ENCODE measurements around the gene TGOLN2. TPM values are rescaled to one million over a fixed set of nuclear protein-coding genes. Genes with fewer than 3 reads are reported as not detected.
"Not testable (repeated sequence)": the region's sequence is repeated elsewhere in the genome, so short reads cannot be mapped to it uniquely, and the experiment has no call there.

Gene TGOLN2
- 14.1 and 16.9 TPM in 2 replicates for total RNA-seq (2014; rRNA removed; shearing (Covaris generic))

DNA sequence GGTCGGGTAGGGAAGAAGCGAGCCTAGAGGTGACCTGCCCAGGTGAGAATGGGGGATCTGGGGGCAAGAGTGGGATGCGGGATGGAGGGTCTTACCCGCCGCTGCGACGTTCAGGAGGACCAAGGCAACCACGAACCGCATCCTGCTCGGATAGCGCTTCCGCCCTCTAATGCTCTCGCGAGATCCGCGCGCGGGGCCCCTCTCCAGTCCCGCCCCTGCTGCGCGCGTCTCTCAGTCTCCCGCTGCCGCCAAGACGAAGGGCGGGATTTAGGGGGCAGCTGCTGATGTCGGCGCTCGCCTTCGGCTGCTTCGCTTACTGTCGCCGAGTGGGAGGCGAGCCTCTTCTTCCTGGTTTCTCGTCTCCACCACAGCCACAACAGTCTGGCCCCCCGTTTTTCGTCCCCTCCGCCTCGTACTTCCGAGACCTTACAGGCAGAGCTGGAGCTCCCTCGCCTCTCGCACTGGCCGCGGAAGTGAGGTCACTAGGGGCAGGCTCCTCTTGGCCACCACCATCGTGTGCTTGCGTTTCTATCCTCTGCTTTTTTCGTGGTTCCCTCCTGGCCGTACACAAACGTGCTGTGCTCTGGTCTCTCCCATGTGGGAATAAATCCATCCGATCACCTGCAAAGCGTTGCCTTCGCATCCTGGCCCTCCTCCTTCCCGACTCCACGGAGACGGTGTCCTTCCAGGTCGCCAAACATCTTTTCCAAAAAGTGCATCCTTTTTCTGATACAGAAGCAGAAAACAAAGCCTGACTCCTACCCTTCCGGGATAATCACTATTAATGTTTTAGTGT is at the start of gene TGOLN2:
Gene TGOLN2 (minus strand): TSS at position 168 of the 796 bp plus-strand sequence. CDS start 27 bp downstream, at position 141.
- in situ Hi-C loops (cut with HindIII; ENCODE audit: low sequenced_read_pairs): no loop called here
- peak; percentile 91 for DNase-seq (ENCODE audit: low spot score)

DNA sequence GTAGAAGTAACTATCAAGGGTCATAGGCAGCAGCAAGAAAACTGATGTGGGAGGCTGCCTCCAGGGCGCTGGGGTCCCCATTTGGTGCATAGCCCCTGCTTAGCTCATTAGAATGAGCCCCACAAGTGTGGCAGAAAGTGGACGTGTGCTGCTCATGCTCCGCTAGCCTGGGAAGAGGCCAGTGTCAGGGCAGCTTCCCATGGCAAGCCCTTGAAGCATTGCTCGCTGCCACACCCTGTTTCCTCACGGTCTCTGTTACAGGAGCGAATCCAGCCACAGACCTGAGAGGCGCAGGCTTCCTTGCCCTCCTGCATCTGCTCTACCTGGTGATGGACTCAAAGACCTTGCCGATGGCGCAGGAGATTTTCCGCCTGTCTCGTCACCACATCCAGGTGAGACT is 49.3 kb upstream of the TGOLN2 start:
- in situ Hi-C loops (cut with HindIII; ENCODE audit: low sequenced_read_pairs): no loop called here
- DNase-seq (ENCODE audit: low spot score): no peak

GRCh38 chr2:85376291-85377065 is 48.7 kb upstream of the TGOLN2 start:
- DNase-seq (ENCODE audit: low spot score): no peak
- in situ Hi-C loops (cut with HindIII; ENCODE audit: low sequenced_read_pairs): no loop called here

- in situ Hi-C loops (cut with HindIII; ENCODE audit: low sequenced_read_pairs): no loop called here
Observed at GRCh38 chr2:85371045-85371444, 43.3 kb upstream of the TGOLN2 start.

DNA sequence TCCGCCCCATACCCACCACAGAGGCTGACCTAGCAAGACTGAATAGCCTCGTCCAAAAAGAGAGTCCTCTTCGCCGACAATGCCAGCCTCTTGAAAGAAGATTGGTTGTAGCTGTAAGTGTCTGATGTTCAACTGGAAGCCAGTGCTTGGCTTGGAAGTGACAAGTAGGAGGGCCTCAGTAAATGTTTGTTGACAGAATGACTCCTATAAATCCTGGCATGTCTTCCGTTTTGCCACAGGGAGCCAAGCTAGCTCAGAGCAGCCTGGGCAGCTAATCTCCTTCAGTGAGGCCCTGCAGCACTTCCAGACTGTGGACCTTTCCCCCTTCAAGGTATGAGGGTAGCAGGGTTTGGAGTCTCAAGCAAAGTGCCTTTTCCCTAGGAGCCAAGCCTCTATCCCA is 41.7 kb upstream of the TGOLN2 start:
- in situ Hi-C loops (cut with HindIII; ENCODE audit: low sequenced_read_pairs): no loop called here
- no peak for DNase-seq (ENCODE audit: low spot score)

More at GRCh38 chr2:85371045-85371444, 43.3 kb upstream of the TGOLN2 start:
- no peak for DNase-seq (ENCODE audit: low spot score)

DNA sequence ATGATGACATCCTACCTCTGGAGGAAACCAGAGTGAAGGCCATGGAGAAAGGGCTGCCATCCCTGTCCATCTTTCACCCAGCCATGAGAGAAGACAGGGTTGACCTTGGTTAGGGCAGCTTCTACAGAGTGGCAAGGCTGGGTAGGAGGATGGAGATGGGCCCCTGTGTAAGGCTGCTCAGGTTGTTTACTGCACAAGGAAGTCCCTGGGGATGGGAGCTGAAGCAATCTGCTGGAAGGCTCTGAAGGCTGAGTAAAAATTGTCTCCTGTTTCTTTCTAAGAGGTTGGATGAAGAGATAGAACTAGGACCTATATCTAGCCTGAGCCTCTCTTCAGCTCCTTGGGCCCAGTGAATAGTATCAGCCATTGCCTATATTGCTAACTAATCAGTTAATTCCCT is 41.1 kb upstream of the TGOLN2 start:
- DNase-seq (ENCODE audit: low spot score): no peak
- in situ Hi-C loops (cut with HindIII; ENCODE audit: low sequenced_read_pairs): no loop called here

- in situ Hi-C loops (cut with HindIII; ENCODE audit: low sequenced_read_pairs): no loop called here
- DNase-seq (ENCODE audit: low spot score): no peak
Observed at GRCh38 chr2:85367180-85367579, 39.4 kb upstream of the TGOLN2 start.

DNA sequence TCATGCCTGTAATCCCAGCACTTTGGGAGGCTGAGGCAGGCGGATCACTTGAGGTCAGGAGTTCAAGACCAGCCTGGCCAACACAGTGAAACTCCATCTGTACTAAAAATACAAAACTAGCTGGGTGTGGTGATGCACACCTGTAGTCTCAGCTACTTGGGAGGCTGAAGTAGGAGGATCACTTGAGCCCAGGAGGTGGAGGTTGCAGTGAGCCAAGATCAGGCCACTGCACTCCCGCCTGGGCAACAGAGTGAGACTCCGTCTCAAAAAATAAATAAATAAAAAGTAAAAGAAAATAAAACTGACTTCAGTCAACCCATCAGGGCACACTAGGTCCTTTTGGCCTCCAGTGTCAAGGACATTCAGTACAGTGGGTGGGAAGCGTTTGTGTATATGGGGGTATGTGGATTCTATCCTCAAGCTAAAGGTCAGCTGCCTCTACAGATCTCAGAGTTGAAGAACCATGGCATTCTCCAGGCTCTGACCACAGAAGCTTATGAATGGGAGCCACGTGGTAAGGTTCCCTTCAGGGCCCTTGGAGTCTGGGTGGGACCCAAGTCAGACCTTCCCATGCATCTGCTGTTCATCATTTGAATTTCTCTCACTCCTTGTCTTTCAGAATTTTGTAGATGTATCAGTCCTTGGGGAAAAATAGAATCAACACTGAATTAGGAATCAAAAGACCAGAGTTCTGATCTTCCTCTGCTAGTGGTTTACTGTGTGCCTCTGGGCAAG is 35.0 kb upstream of the TGOLN2 start:
- DNase-seq (ENCODE audit: low spot score); in situ Hi-C loops (cut with HindIII; ENCODE audit: low sequenced_read_pairs): not testable (repeated sequence)

GRCh38 chr2:85357736-85358135 is 29.9 kb upstream of the TGOLN2 start:
- in situ Hi-C loops (cut with HindIII; ENCODE audit: low sequenced_read_pairs): no loop called here

GRCh38 chr2:85356186-85356585 is 28.4 kb upstream of the TGOLN2 start:
- DNase-seq (ENCODE audit: low spot score): no peak
- in situ Hi-C loops (cut with HindIII; ENCODE audit: low sequenced_read_pairs): no loop called here

More at GRCh38 chr2:85357736-85358135, 29.9 kb upstream of the TGOLN2 start:
- no peak for DNase-seq (ENCODE audit: low spot score)

DNA sequence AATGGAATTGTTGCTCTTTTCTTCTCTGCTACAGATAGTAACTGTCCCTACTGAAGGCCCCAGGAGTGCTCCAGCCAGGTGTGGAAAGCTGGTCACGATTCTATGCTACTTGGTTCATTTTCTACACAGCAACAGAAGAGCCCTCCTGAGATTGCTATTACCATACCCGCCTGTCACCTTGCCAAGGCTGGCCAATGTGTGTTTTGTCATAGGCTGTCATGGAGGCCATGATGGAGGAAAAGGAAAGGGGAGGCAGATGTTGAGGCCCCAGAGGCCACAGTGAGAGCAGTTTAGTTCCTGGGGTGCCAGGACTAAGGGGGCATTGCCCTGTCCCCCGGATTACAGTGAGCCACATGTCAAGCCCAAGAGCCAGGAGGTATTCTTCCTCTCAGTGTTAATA is 27.7 kb upstream of the TGOLN2 start:
- DNase-seq (ENCODE audit: low spot score): no peak
- in situ Hi-C loops (cut with HindIII; ENCODE audit: low sequenced_read_pairs): no loop called here

DNA sequence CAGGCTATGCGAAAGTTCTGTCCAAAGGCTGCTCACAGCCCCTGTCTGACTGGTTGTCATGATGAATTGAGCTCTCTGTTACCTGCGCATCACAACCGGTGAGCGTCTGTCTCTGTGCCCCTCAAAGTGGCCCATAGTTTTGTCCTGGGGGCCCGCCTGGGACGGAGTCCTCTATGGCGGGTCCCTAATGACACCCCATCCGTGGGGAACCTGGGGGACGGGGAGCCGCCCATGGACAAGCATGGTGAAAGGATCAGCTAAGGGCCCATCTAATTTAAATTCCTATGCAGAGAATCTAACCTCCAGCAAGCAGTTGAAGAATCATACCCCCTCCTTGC is 27.3 kb upstream of the TGOLN2 start:
- no peak for DNase-seq (ENCODE audit: low spot score)
- in situ Hi-C loops (cut with HindIII; ENCODE audit: low sequenced_read_pairs): no loop called here

DNA sequence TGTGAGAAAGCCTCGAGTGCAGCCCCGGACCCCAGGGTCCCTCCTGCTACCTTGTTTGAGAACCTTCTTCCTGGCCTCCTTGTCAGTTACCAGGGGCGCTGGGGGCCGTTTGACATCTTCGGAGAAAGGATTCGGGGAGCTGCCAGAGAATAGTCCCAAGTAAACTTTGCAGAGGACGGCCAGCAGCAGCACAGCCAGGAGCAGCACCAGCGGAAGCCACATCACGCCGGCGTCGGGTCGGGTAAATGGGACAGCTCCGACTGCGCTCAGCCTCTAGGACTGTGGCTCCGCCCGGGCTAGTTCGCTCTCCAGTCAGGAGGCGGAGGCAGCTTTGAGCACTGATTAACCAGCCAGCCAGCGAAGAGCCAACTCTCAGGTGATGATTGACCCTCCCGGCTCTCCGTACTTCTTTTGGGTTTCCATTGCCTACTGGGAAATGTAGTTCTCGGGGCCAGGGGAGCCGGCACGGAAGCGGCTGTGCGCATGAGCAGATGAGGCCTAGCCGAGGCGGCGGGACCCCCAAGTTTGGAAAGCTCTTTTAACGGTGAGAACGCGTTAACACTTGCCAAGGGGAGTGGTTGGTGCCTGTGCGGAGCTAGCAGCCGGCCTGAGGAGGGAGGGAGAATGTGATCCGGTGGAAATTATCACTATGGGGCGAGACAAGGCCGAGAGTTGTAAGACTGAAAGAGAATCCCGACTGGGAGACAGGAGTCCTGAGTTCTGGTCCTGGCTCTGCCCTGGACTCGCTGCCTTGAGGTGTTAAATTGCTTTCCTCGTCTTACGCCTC is 26.7 kb upstream of the TGOLN2 start, which contains the start of the genes ELMOD3 and RETSAT:
Gene ELMOD3 (plus strand): TSS at position 484 of the 787 bp plus-strand sequence. CDS start 2,430 bp downstream, outside the sequence.
Gene RETSAT (minus strand): TSS at position 243 of the 787 bp plus-strand sequence. CDS start 21 bp downstream, at position 222.
- in situ Hi-C loops (cut with HindIII; ENCODE audit: low sequenced_read_pairs): no loop called here
- DNase-seq (ENCODE audit: low spot score): peak; percentile 98

DNA sequence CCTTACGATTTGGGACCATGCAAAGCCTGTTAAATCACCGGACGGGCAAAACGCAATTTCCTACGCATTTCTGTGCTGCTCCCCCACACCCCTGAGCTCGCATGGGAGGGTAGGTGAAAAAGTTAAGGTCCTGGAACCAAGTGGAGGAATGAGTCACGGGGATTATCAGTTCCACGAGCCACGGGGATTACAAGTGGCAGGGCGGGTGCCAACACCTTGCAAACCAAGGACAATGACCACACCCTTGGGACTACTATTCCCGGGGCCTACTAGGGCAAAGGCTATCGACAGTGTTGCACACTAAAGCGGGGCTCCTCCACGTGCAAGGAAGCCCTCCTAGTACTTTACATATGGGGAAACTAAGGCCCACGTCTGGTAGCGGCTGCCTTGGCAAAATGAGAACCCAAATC is 26.1 kb upstream of the TGOLN2 start:
- in situ Hi-C loops (cut with HindIII; ENCODE audit: low sequenced_read_pairs): no loop called here
- DNase-seq (ENCODE audit: low spot score): peak; percentile 19

- in situ Hi-C loops (cut with HindIII; ENCODE audit: low sequenced_read_pairs): no loop called here
- no peak for DNase-seq (ENCODE audit: low spot score)
Observed at GRCh38 chr2:85347599-85347998, 19.8 kb upstream of the TGOLN2 start.

- no peak for DNase-seq (ENCODE audit: low spot score)
- in situ Hi-C loops (cut with HindIII; ENCODE audit: low sequenced_read_pairs): no loop called here
Observed at GRCh38 chr2:85344356-85344954, 16.7 kb upstream of the TGOLN2 start.

DNA sequence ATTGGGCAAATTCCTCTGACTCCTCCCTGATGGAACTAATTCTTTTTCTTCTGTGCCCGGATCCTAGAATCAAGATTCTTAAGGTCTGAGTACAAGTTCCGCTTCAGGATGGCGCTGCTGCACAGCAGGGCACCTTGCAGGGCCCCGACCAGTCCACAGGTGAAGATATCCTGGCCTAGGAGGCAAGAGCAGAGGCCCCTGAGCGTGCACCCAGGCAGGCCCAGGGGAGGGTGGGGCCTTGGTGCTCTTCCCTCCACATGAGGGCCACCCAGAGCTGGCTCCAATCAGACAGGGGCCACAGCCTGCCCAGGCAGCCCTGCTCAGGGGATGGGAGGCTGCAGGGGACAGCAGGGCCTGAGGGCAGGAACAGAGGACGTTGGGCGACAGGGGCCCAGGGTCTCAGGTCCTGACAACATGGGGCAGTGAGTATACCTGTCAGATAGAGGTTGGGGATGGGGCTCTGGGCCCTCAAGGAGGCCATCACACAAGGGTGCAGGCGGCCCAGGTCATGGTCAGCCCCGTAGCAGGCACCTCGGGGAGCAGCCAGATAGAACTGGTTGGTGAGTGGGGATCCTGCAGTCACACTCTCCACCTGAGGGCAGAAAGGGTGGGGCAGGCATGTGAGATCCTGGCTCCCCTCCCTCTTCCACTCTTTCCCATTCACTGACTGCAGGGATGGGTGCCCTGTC is 15.6 kb upstream of the TGOLN2 start:
- DNase-seq (ENCODE audit: low spot score); in situ Hi-C loops (cut with HindIII; ENCODE audit: low sequenced_read_pairs): not testable (repeated sequence)

DNA sequence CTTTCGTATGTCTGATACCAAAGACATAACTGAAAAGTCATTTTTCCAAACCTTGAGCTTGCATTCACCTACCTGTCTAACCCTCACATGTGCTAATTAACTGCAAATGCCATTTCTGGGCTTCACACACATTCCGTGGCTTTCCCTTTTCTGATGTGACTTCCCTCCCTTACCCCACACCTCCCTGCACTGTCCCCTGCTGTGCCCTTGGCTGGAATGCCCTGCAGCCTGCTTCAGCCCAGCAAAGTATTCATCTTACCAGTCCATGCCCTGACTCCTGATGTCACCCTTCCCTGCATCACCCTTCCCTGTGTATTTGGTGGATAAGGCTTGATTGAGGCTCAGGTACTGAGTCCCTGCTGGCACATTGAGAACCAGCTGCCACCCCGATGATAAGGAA is 14.4 kb upstream of the TGOLN2 start:
- DNase-seq (ENCODE audit: low spot score): no peak
- in situ Hi-C loops (cut with HindIII; ENCODE audit: low sequenced_read_pairs): no loop called here

Data from G401 (cell line).